HCEC 1CT (cell line): ENCODE results near the gene KCNT1.

ENCODE experiments used
- DNase-seq: peaks from one replicate; pipeline ENCODE4 v3.0.0-alpha.2; 2017

Gene KCNT1

DNA sequence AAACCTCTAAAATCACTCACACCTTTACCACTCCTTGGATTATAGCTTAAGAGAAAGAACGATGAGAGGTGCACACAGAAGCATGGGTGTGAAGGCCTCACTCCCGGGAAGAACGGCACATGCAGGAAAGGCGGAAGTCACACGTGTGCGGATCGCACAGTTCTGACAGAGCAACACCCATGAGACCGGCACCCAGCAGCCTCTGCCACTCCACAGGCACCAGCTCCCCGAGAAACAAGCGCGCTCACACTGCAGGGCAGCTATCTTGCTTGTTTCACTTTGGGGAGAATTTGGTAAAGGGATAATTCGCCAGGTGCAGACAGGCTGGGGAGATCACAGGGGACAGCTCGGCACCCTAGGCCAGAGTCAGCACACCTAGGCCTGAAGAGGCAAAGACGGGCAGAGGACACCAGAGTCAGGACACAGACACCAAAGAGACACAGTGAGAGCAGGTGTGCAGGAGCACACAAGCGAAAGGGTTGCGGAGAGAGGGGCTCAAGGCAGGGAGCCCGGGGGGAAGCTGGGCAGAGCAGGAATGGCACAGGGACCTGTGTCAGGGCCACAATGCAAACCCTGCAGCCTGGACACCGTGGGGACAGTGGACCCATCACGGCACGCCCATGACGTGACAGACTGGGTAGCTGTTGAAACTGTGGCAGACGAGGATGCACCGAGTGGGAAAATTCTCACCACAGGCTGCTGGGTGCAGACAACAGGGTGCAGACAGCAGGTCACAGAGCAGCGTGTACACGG lies 123.6 kb downstream of the KCNT1 start:
- no peak for DNase-seq

DNA sequence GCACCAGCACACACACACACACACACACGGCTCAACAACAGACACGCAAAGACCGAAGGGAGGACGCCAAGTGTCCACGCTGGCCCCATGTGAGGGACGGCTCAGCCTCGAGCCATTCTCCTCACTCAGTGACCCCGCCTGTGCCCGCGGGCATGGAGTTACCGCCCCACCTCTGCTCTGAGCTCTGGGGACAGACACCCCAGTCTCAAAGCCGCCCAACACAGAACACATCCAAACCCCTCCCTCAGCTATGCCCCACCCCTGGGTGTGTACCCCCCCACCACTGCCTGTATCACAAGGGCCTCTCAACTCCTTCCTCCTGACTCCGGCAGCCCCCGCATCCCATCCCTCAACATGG lies 124.2 kb downstream of the KCNT1 start:
- no peak for DNase-seq

DNA sequence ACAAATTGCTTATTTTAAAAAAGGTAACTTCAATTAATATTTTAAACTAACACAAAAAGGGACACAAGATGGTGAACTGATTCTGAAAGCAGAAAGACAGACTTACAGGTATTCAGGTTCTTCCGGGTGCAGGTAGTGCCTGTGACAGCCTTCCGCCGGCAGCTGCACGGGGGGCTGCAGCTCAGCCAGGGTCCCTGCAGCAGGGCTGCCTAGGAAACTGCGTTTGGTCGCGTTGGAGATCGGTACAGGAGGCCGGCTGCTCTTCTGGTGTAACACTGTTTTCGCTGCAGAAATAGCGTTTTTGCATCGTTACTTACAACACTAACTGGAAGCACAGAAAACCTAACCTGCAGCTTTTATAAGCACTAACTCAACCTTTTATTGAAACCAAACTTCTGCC lies 125.3 kb downstream of the KCNT1 start:
- no peak for DNase-seq

DNA sequence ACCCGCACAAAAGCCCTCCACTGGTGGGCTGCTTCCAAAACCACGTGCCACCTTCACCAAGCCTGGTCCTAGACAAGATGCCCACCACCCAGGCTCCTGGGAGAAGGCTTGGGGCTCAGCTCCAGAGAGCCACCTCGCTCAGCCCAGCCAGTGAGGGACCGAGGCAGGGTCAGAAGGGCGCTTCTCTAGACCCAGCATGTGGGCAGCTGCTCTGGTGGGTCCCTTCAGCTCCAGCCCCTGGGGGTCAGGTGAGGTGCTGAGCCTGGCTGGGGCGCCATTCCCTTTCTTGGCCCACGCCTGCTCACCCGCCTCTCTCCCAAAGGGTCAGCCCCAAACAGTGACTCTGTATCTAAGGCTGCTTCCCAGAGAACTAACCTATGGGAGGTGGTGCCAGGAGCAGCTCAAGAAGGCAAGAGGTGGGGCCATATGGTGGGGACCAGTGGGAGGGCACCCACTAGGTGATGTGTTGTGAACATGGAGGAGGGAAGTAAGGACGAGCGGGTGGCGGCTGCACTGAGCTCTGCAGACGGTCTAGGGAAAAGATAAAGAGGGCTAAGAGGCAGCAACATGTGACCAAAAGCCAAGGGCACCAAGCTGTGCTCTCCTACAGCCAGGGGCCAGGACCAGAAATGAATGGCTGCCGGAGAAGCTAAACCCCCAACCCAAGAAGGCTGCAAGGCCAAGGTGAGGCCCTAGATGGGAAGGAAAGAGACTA lies 126.0 kb downstream of the KCNT1 start:
- DNase-seq: no peak

DNA sequence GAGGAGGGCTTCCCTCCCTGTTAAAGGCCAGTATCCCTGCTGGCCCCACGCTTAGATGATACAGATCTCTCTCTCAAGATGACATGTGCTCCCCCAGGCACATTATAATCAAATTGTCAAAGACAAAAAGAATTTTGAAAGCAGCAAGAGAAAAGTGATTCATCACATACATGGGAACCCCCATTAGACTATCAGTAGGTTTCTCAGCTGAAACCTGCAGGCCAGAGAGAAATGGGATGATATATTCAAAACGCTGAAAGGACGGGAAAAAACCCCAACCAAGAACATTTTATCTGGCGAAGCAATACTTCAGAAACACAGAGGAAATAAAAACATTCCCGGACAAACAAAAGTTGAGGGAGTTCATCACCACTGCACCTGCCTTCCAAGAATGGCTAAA lies 126.7 kb downstream of the KCNT1 start:
- no peak for DNase-seq

DNA sequence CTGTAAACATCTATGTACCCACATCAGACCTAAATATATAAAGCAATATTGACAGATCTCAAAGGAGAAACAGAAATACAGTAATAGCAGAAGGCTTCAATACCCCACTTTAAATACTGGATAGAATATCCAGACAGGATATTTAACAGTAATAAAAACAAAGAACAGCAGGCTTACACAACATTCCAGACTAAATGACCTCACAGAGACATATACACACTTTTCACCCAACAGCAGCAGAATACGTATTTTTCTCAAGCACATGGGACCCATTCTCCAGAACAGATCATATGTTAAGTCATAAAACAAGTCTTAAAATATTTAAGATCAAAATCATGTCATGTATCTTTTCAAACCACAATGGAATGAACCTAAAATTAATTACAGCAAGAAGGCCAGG lies 128.5 kb downstream of the KCNT1 start:
- no peak for DNase-seq

DNA sequence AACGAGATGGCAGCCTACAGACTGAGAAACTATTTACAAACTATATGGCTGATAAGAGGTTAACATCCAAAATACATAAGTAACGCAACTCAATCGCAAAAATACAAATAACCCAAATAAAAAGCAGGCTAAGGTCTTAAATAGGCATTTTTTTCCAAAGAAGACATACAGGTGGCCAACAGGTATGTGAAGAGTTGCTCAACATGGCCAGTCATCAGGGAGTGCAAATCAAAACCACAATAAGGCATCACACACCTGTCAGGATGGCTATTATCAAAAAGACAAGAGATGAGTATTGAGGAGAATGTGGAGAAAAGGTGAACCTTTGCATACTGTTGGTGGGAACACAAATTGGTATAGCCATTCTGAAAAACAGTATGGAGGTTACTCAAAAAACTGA lies 131.9 kb downstream of the KCNT1 start:
- DNase-seq: no peak

DNA sequence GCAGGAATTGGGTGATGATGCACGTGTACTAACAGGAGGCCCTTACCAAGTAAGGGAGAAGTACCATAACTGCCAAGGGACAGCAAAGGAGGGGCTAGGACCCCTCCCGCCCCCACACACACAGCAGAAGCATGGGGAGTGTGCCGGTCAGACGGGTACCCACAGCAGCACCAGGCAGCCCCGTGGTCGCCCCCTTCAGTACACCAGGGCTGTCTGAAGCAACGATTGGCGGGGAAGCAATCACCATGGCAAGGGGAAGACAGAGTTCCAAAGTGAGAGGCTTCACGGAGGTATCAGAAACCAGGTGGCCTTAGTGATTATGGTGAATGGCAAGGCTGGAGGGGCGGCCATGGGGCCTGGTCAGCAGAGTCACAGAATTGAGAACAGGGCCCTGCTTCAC lies 133.1 kb downstream of the KCNT1 start:
- DNase-seq: no peak

DNA sequence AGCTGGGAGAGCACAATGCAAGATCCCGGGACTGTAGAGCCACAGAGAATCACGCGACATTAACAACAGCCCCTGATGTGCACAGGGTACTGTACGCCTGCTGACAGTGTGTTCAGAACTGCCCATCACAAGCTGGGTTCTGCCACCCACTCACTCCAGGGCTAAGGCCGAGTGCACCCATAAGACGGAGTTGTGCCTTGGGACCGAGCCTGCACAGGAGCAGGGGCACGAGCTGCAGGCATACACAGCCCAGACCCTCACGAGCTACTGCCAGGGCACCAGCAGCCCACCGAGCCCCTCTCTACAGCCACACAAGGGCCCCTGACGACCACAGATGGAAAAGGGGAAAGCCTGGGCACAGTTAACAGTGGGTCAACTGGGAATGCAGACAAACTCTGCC lies 137.5 kb downstream of the KCNT1 start:
- DNase-seq: no peak

DNA sequence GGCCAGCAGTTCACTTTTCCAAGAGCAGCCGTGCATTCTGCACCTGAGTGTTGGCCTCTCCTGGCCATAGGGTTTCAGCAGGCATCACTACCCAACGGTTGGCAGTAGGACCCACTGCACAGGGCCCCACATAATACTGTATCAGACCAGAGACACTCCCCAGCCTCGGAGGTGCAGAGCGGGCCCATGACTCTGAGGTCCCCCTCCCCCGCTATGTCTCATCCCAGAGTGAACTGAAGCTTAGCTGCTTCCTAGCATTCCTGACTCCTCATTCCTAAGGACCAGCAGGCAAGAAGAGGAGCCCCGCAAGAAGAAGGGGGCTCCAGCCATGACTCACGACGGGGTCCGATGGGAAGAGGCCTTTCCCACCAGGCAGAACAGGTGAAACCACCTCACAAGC lies 138.1 kb downstream of the KCNT1 start:
- no peak for DNase-seq

DNA sequence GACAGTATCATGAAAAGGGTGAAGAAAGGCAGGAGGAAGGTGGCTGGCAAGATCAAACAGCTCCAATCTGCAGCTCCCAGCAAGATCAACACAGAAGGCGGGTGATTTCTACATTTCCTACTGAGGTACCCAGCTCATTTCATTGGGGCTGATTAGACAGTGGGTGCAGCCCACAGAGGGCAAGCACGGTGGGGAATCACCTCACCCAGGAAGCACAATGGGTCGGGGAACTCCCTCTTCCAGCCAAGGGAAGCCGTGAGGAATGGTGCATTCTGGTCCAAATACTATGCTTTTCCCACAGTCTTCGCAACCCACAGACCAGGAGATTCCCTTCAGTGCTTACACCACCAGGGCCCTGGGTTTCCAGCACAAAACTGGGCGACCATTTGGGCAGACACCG lies 138.6 kb downstream of the KCNT1 start:
- DNase-seq: no peak
